GM19351 (cell line): Measurements from ENCODE around the gene SCGB1A1.

Source experiments
- ATAC-seq: cut with Tn5 transposase; IDR thresholded peaks from one replicate; pipeline ENCODE4 v1.9.1; 2021; ENCODE audit warnings: mild to moderate bottlenecking, moderate library complexity; ENCODE audit not compliant: unreplicated experiment

SCGB1A1 gene

DNA sequence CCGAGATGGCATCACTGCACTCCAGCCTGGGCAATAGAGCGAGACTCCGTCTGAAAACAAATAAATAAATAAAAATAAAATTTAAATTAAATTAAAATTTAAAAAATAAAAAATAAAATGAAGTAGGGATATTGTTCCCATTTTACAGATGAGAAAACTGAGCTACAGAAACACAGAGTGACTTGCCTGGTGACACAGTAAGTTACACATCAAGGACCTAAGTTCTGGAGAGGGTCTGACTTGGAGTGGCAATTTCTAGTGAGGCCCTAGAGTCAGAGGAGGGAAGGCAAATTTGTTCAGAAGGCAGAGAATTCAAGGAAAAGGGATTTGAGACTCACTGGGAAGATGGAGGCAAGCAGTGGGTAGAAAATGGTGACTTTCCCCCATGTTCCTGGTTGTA is 2.0 kb downstream of the SCGB1A1 start:
- ATAC-seq = no peak

- no peak for ATAC-seq
Observed at GRCh38 chr11:62421996-62422395, 3.2 kb downstream of the SCGB1A1 start.

DNA sequence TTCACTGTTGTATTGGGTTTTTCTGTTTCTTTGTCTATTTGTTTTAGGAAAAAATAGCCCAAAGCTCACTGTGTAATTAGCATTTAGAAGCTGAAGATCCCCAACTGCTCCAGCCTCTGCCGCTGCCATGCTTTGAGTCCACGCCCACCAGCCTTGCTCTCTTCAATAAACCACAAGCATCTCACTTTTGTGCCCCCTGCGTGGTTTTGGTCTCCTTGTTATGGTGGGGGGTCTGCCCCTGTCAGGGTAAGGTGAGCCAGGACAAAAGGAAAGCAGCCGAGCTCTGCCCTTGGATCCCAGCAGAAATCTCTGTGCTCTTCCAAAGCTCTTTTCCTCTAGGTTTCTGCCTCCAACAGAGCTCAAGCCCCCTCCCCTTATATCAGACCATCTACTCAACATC is 4.2 kb downstream of the SCGB1A1 start:
- no peak for ATAC-seq

DNA sequence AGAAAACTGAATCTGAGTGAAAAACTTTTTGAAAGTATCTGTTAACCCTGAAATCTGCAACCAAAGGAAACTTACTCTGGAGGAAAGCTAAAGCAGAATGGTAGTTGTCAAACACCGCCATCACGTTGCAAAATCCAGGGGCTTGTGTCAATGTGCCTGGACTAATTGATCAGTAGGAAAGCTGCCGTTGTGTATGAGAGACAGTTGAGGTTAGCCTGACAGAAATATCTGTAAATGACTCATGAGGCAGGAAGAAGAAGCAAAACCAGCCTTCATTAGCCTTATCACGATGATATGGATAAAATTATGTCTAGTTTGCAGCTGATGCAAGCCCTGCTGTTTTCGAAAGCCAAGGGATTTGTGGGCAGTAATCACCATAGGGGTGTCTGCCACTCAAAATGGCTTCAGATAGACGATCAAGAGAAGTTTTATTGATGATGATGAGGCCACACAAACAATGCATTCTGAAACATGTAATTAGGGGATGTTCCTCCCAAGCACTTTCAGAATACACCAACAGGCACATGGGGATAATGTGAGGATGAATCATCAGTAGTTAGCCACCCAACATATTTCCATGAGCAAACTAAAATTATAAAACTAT is 8.9 kb downstream of the SCGB1A1 start:
- ATAC-seq = no peak

- ATAC-seq = no peak
Observed at GRCh38 chr11:62428871-62429560, 10.2 kb downstream of the SCGB1A1 start.

- no peak for ATAC-seq
Observed at GRCh38 chr11:62430425-62430824, 11.6 kb downstream of the SCGB1A1 start.

- no peak for ATAC-seq
Observed at GRCh38 chr11:62431171-62431901, 12.5 kb downstream of the SCGB1A1 start.

DNA sequence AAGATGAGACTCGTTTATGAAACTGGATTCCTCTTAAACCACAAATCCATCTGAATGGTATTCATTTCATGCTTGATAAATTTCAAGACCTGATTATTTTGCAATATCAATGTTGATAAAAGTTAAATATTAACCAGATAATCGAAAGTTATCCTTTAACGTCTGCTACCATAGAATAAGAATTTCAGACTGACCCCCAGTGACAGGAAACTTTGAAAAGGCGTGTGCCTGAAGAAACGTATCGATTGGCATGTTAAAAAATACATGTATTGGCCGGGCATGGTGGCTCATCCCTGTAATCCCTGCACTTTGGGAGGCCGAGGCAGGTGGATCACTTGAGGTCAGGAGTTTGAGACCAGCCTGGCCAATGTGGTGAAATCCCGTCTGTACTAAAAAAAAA is 13.9 kb downstream of the SCGB1A1 start:
- ATAC-seq = no peak

- no peak for ATAC-seq
Observed at GRCh38 chr11:62433141-62433903, 14.5 kb downstream of the SCGB1A1 start.

GRCh38 chr11:62433904-62434276 is 15.1 kb downstream of the SCGB1A1 start:
- no peak for ATAC-seq

GRCh38 chr11:62435846-62436660 is 17.2 kb downstream of the SCGB1A1 start:
- no peak for ATAC-seq

DNA sequence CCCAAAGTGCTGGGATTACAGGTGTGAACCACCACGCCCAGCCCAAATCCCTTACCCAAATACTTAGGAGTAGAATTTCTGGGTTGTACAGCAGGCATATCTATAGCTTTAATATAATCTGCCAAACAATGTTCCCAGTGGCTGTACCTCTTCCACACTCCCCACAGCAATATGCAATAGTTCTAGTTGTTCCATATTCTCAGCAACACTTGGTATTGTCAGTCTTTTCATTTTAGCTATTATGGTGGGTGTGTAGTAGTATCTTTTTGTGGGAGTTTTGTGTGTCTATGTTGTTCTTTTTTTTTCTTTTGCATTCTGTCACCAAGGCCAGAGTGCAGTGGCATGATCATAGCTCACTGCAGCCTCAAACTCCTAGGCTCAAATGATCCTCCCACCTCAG is 18.8 kb downstream of the SCGB1A1 start:
- no peak for ATAC-seq

DNA sequence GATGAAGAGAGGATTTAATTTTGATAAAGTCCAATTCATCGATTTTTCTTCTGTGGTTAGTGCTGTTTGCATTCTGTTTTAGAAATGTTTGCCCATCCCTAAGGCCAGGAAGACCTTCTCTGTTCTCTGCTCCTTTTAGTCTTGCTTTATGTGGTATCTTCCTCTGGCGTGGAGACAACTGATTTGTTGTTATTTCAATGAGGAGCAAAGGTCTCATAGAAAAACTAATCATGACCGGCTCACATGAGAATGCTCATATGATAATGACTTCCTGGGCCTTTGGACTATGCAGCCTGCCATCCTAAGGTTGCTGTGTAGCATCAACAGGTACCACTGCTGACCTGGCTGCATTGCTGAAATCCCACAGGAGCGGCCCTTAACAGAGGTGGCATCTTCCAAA is 19.8 kb downstream of the SCGB1A1 start:
- no peak for ATAC-seq

GRCh38 chr11:62439785-62440602 is 21.2 kb downstream of the SCGB1A1 start:
- ATAC-seq = no peak

DNA sequence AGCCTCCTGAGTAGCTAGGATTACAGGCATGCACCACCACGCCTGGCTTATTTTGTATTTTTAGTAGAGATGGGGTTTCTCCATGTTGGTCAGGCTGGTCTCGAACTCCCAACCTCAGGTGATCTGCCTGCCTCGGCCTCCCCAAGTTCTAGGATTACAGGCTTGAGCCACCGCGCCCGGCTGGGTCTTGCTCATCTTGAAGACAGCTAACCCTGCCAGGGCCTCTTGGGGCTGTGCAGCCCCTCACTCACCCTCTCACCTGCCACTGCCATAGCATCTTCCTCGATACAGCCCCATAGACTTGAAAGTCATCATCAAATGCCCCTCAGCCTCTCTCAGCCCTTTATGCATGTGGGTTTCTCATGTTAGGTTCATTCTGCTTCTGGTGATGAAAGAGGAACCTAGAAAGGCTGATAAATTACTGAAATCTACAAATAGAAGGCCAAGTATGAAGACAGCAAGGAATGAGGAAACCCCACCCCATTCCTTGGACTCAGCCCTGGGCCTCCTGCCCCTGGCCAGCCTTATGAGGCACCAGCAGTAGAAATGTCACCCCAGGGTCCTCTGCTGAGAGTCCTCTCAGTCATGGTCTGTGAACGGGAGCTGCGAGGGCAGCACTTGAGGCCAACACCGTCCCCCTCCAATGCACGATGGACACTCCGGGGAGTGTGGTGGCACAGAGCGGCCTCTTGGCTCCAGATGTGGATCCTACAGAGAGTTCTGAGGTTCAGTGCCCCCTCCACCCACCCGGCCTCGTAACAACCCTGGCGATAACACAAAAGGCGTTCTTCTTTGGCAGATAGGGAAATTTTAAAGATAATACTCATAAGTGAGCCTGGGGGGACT is 24.8 kb downstream of the SCGB1A1 start:
- ATAC-seq = no peak

- no peak for ATAC-seq
Observed at GRCh38 chr11:62444236-62444833, 25.5 kb downstream of the SCGB1A1 start.

- ATAC-seq = no peak
Observed at GRCh38 chr11:62444835-62445234, 26.0 kb downstream of the SCGB1A1 start.

DNA sequence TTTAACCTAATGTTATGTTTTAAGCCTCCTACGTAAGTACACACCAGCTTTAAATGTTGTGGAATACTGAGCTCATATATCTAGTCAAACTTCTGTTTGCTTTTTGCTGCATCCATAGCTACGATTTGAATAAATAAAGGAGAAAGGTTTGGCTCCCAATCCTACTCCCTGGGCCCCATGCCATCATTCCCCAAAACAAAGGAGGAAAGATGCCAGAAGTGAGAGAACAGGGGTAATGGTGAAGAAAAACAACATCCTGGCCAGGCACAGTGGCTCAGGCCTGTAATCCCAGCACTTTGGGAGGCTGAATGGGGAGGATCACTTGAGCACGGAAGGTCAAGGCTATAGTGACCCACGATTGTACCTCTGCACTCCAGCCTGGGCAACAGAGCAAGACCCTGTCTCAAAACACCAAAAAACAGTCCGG is 26.5 kb downstream of the SCGB1A1 start:
- no peak for ATAC-seq
